ENCODE data around the gene PRKAG2. TPM values are rescaled to one million over a fixed set of nuclear protein-coding genes. Genes with fewer than 3 reads are reported as not detected.
"Not testable (repeated sequence)": the region's sequence is repeated elsewhere in the genome, so short reads cannot be mapped to it uniquely, and the experiment has no call there.

Gene PRKAG2
- total RNA-seq, 1 donor: 42.7 TPM

DNA sequence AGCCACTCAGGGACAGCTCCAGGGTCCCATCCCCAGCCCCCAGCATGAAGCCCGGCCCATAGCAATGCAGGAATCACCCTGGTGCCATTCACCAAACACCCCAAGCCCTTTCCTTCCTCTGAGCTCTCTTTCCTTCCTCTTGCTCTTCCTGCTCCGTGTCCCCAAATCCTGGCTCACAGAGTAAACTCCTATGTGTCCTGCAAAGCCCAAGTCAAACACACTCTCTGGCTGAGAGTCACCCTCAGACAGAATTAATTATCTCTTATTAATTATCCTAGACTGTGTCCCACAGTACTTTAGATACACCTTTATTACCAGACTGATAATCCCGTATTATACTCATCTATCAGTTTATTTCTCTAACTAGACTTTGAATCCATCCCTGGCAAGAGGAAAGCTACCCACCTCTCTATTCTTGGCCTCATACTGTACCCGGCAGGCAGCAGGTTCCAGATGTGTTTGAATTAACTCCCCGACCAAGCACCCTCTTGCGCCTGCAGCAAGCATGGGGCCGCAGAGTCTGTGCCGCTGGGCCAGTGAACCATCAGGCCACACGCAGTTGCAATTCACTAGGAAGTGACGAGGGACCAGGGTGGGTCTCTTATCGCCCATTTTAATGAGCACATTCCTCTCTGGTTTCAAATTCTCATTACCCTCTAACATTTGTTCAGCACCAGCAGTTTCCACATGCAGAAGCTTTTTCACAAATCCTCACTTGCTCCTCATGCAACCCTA lies 86.7 kb downstream of the PRKAG2 start:
- Histone ChIP-seq H3K4me3 (ENCODE audit: low read length) (no peak overlapping the region), H3K9me3 (ENCODE audit: low read depth, low read length) (no peaks in the 10 kb centered on the region), H3K4me1 (ENCODE audit: insufficient read depth, low read length) (peaks cover 27% of the 10 kb centered on the region), H3K27me3 (ENCODE audit: insufficient read depth, low read length) (no peaks in the 10 kb centered on the region)

DNA sequence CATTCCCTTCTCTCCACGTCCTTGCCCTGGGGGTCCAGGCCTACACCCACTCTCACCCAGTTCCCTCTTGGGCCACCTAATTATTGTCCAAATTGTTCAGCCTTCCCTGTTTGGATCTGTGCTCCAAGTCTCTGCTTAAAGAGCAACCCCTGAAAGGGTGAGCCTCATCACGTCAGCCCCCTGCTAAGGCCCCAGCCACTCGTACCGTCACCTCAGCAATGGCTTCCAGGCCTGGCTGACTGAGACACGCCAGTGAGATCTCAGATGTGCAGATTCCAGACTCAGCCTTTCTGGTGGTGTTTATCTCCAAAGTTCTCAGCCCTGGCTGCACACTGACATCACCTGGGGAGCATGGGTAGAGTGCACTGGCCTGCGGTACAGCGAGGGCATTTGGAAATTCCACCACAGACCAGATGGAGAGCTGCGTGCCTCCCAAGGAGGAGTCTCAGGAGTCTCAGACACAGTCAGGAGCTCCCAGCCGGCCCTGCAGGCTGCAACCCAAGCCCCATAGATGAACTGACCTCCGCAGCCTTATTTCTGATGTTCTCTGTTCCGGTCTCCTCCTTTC lies 87.5 kb downstream of the PRKAG2 start:
- Histone ChIP-seq H3K27me3 (ENCODE audit: insufficient read depth, low read length) (no peaks in the 10 kb centered on the region), H3K9me3 (ENCODE audit: low read depth, low read length) (no peaks in the 10 kb centered on the region), H3K4me1 (ENCODE audit: insufficient read depth, low read length) (peaks cover 19% of the 10 kb centered on the region), H3K4me3 (ENCODE audit: low read length) (no peak overlapping the region)

DNA sequence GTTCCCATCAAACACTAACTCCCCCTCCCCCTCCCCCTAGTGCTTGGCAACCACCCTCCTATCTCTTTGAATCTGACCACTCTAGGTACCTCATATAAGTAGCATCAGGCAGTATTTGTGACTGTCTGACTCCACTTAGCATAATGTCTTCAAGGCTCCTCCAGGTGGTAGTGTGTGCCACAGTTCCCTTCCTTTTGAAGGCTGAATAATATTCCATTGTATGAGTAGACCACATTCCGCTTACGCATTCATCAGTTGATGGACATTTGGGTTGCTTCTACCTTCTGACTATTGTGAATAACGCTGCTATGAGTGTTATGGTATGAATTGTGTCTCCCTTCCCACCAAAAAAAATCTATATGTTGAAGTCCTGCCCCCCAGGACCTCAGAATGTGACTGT lies 89.6 kb downstream of the PRKAG2 start:
- Histone ChIP-seq H3K4me3 (ENCODE audit: low read length) (no peak overlapping the region), H3K27me3 (ENCODE audit: insufficient read depth, low read length) (no peaks in the 10 kb centered on the region), H3K4me1 (ENCODE audit: insufficient read depth, low read length) (peaks cover 19% of the 10 kb centered on the region), H3K9me3 (ENCODE audit: low read depth, low read length) (no peaks in the 10 kb centered on the region)

DNA sequence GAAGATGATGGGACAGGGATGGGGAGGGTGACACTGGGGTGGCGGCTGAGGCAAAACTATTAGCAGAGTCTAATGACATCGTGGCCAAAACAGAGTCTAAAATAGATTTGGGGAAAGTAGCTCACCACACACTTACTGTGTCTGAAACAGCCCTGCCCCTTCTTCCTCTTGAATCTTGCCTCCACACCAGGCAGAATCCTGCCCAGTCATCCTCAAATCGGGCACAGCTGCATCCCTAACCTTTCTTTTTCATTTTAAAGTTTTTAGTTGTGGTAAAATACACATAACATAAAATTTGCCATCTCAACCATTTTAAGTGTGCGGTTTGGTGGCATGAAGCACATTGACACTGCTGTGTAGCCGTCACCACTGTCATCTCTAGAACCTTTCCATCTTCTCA lies 90.0 kb downstream of the PRKAG2 start:
- no peaks in the 10 kb centered on the region for H3K9me3 ChIP-seq (ENCODE audit: low read depth, low read length)
- H3K4me3 ChIP-seq (ENCODE audit: low read length): no peak overlapping the region
- no peaks in the 10 kb centered on the region for H3K27me3 ChIP-seq (ENCODE audit: insufficient read depth, low read length)
- H3K4me1 ChIP-seq (ENCODE audit: insufficient read depth, low read length): peaks cover 20% of the 10 kb centered on the region

DNA sequence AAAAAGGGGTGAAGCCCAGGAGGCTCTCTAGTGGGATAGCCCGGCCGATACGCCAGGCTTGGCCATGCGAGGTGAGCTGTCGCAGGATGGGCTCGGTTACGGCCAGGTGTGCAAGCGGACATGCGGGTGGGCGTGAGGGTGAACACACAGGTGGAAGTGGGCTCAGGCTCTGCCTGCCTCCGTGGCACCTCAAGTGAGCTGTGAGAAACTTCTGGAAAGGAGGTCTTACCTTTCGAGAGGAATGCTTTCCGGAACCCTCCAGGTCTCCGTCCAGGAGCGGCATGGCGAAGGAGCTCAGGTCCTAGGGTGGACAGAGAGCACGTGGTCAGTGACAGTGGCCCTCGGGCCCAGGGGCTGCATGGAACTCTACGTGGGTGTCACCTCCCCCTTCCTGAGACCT lies 90.7 kb downstream of the PRKAG2 start:
- Histone ChIP-seq H3K4me1 (ENCODE audit: insufficient read depth, low read length) (peaks cover 20% of the 10 kb centered on the region), H3K9me3 (ENCODE audit: low read depth, low read length) (no peaks in the 10 kb centered on the region), H3K27me3 (ENCODE audit: insufficient read depth, low read length) (no peaks in the 10 kb centered on the region), H3K4me3 (ENCODE audit: low read length) (no peak overlapping the region)

DNA sequence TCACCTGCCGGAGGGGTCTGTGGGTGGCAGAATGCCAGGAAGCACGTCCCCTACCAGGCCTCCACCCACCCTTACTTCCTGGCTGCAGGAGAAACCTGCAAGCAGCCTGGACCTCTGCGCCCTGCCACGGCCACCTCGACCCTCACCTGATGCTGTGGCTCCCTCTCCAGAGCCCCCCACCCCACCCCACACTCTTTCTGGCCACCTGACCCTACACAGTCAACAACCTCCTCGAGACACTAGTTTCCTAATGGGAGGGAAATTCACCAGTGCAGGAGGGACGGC lies 91.3 kb downstream of the PRKAG2 start:
- Histone ChIP-seq H3K27me3 (ENCODE audit: insufficient read depth, low read length) (no peaks in the 10 kb centered on the region), H3K9me3 (ENCODE audit: low read depth, low read length) (no peaks in the 10 kb centered on the region), H3K4me3 (ENCODE audit: low read length) (no peak overlapping the region), H3K4me1 (ENCODE audit: insufficient read depth, low read length) (peaks cover 20% of the 10 kb centered on the region)

DNA sequence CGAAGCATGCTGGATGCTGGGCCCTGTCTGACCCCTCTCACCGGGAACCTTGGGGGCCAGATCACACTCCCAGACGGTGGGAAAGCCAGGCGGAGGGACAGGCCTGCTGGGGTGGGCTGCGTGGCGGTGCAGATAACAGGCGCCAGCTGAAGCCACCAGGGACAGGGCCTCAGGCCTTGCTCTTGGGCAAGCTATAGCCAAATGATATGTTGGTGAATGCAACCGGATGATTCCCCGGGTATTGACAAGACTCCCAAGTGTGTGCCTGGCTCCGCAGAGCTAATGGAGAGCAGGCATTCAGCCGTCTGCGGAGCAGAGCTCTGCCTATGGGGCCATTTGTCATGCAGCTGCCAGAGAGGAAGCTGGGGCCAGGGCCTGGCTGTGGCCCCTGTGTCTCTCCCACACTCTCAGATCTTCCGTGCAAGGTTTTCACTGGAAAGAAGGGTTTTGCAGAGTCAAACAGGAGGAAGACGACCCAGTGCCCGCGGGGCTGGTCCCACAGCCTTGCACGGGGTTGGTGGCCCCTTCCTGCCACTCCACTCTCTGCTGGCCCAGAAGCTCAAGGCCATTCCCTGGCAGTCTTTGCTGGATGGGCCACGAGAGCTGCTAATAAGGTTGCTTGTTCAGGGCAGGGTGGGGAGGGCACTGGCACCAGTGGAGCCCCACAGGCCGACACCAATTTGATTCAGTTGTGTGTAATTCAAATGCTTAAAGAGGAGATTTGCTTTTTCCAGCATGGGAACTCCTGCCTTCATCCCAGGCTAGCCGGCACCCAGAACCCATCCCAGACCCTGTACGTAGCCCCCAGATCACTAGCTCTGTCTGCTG lies 91.8 kb downstream of the PRKAG2 start:
- no peak overlapping the region for H3K4me3 ChIP-seq (ENCODE audit: low read length)
- peaks cover 20% of the 10 kb centered on the region for H3K4me1 ChIP-seq (ENCODE audit: insufficient read depth, low read length)
- no peaks in the 10 kb centered on the region for H3K9me3 ChIP-seq (ENCODE audit: low read depth, low read length)
- H3K27me3 ChIP-seq (ENCODE audit: insufficient read depth, low read length): no peaks in the 10 kb centered on the region

DNA sequence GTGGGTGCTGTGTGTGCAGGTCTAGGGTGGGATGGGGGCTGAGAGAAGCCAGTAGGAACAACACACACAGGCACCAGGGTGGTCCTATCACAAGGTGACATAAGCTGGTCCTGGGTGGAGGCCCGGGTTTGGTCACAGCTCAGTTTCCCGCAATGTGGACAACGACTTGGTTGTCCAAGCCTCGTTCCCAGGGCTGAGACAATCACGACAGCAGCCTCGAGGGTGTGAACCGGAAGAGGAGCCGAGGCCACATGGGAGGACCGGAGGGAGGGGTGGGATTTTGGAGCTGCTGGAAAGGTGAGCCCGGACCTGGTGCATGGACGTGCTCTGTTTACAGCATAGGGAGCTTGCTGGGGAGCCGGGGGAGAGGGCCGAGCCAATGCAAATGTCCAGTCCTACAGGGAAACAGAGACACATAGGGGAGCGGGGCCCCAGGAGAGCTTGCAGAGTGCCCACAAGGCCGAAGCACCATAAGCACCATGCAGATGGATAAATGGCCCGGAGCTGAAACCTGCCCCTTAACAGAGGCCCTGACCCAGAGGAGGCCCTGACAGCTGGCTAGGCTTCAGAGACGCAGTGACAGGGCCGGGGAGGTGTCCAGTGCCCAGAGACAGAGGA lies 92.8 kb downstream of the PRKAG2 start:
- Histone ChIP-seq H3K9me3 (ENCODE audit: low read depth, low read length) (no peaks in the 10 kb centered on the region), H3K4me1 (ENCODE audit: insufficient read depth, low read length) (peaks cover 14% of the 10 kb centered on the region), H3K4me3 (ENCODE audit: low read length) (no peak overlapping the region), H3K27me3 (ENCODE audit: insufficient read depth, low read length) (no peaks in the 10 kb centered on the region)

DNA sequence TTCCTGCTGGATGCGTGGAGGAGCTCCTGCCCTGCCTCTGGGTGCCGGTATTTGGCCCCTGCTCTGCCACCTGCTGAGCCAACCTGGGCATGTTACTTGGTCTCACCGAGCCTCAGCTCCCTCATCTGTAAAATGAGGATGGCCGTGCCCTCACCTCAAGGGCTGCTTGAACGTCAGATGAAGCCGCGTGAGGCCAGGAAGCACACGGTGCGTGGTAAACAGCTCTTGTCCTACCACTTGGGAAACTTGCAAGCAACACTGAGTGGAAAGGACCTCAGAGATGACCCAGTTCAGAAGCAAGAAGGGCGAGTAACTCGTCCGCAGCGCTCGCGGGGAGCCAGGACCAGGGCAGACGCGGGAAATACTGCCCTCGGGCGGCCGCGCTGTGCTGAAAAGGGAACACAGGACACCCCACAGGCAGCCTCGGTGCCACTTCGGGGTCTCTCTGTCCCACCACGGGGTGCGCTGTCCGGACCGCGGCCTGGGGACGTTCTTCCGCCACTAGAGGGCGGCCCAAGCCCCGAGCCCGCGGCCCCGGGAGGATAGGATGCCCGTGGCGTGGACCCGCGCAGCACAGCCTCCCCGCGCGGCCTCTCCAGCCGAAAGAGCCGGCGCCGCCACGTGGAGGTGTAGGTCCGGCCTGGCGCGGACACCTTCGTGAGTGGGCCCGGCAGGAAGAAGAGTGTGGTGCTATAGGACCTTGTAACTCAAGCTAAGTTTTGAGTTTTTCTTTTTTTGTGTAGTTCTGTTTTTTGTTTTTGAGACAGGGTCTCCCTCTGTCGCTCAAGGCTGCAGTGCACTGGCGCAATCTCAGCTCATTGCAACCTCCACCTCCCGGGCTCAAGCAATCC lies 94.1 kb downstream of the PRKAG2 start:
- Histone ChIP-seq H3K4me1 (ENCODE audit: insufficient read depth, low read length) (peaks cover 14% of the 10 kb centered on the region), H3K9me3 (ENCODE audit: low read depth, low read length) (no peaks in the 10 kb centered on the region), H3K27me3 (ENCODE audit: insufficient read depth, low read length) (no peaks in the 10 kb centered on the region), H3K4me3 (ENCODE audit: low read length) (no peak overlapping the region)

DNA sequence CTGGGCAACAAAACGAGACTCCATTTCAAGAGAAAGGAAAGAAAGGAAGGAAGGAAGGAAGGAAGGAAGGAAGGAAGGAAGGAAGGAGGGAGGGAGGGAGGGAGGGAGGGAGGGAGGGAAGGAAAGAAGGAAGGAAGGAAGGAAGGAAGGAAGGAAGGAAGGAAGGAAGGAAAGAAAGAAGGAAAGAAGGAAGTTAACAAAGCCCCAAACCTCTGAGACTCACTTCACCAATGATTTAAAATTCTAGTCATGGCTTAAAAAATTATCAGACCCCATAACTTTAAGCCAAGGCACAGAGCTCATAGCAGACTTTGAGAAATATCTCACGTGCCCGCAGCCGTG lies 94.7 kb downstream of the PRKAG2 start:
- not testable (repeated sequence) for H3K4me3 ChIP-seq (ENCODE audit: low read length)

DNA sequence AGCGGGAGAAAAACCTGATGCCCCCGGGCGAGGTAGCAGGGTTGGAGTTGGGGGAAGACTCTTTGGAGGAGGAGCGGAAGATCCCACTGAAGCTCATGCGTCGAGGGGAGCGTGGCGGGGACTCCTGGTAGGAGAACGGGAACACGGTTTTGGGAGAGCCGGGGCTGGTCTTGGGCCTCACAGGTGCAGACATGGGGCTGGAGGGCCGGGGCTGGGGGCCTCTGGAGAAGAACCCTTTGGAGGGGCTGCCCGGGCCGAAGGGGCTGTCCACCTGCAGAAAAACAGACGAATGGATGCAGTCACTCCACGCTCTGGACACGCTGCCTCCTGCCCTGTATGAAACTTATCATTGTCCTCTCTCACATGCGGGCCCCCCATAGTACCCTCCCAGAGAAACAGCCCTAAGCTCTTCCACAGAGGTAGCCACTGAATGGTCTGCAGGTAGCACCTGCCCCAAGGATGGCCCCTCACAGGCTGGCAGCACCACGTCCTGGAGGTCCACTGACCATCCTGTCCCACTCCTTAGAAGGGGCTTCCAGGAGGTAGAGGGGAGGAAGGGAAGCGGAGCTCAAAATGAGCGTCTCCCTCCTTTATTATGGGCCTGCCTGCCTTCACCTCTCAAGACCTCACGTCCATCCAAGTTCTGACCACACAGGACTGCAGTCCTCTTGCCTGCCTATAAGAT lies 95.6 kb downstream of the PRKAG2 start:
- Histone ChIP-seq H3K9me3 (ENCODE audit: low read depth, low read length) (no peaks in the 10 kb centered on the region), H3K4me1 (ENCODE audit: insufficient read depth, low read length) (peaks cover 14% of the 10 kb centered on the region)

More for the DNA sequence above, 94.7 kb downstream of the PRKAG2 start:
- peaks cover 14% of the 10 kb centered on the region for H3K4me1 ChIP-seq (ENCODE audit: insufficient read depth, low read length)
- H3K9me3 ChIP-seq (ENCODE audit: low read depth, low read length); H3K27me3 ChIP-seq (ENCODE audit: insufficient read depth, low read length): not testable (repeated sequence)

DNA sequence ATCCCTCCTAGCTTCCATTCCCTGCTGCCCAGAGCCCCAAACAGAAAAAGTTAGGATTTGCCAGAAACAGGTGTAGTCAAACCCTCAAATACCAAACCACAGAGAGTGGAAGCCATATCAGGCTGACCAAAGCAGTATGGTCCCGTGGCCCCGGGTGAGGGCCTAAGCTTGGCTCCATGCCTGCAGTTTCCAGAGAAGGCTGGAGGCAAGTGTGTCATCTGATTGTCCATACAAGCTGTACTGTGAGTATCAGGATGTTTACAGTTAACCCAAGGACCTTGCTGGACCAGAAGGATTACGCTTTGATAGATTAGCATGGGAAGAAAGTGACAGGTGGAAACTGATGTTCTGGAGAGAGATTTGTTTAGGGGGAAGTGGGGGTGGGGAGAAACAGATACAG lies 96.3 kb downstream of the PRKAG2 start:
- Histone ChIP-seq H3K27me3 (ENCODE audit: insufficient read depth, low read length) (no peaks in the 10 kb centered on the region), H3K4me1 (ENCODE audit: insufficient read depth, low read length) (peaks cover 14% of the 10 kb centered on the region), H3K4me3 (ENCODE audit: low read length) (no peak overlapping the region), H3K9me3 (ENCODE audit: low read depth, low read length) (no peaks in the 10 kb centered on the region)

More for the DNA sequence above, 95.6 kb downstream of the PRKAG2 start:
- no peaks in the 10 kb centered on the region for H3K27me3 ChIP-seq (ENCODE audit: insufficient read depth, low read length)
- no peak overlapping the region for H3K4me3 ChIP-seq (ENCODE audit: low read length)

DNA sequence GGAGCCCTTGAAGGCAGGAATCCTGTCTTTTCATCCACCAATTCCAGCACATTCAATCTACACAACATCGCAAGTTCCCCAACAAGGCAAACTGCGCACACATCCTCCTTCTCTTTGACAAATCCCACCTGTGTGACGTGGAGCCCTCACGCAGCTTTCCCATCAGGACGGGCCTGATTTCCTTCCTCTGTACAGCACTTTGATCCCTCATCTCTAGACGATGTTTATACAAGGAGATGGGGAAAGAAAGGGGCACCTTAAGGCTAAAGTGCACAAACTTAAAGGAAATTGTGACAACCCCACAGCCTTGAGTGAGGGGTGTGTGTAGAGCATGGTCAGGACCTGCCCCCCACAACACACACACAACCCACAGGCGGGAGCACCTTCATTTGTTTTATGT lies 97.2 kb downstream of the PRKAG2 start:
- H3K27me3 ChIP-seq (ENCODE audit: insufficient read depth, low read length): no peaks in the 10 kb centered on the region
- H3K9me3 ChIP-seq (ENCODE audit: low read depth, low read length): no peaks in the 10 kb centered on the region
- no peak overlapping the region for H3K4me3 ChIP-seq (ENCODE audit: low read length)
- H3K4me1 ChIP-seq (ENCODE audit: insufficient read depth, low read length): peaks cover 14% of the 10 kb centered on the region

DNA sequence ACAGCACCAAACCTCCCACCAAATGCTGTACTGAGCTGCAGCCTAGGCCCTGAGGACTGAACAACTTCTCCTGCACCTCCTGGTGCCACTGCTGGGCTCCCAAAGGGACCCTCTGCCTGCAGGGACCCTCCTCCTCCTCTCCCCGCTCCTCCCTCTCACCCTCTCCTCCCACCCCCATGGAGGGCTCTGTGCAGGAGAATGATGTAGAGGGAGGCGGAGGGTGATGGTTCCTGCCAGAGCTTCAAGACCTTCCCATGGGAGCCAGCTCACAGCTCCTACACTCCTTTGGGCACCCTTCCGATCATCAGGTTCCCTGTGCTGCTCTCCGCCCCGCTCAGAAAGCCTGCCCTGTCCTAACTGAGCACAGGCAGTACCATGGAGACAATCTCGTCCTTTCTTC lies 97.7 kb downstream of the PRKAG2 start:
- no peaks in the 10 kb centered on the region for H3K27me3 ChIP-seq (ENCODE audit: insufficient read depth, low read length)

More for the DNA sequence above, 97.7 kb downstream of the PRKAG2 start:
- H3K4me3 ChIP-seq (ENCODE audit: low read length): no peak overlapping the region
- H3K9me3 ChIP-seq (ENCODE audit: low read depth, low read length): no peaks in the 10 kb centered on the region
- H3K4me1 ChIP-seq (ENCODE audit: insufficient read depth, low read length): peaks cover 14% of the 10 kb centered on the region

Measured in mononuclear cell (primary cell).